ENCODE measurements around the gene CLDN20.

CLDN20 gene

GRCh38 chr6:155314092-155314772 lies 50.4 kb downstream of the CLDN20 start, which contains the start of gene TFB1M:
Gene TFB1M (minus strand): TSS chr6:155314484. CDS start chr6:155314428, 56 bp downstream.
- peak; percentile 100 for DNase-seq

GRCh38 chr6:155314773-155315515 lies 51.1 kb downstream of the CLDN20 start:
- peak; percentile 87 for DNase-seq

- DNase-seq, result no peak
These were observed 51.7 kb downstream of the CLDN20 start for GRCh38 chr6:155315516-155315871.

- no peak for DNase-seq
These were observed 52.6 kb downstream of the CLDN20 start for GRCh38 chr6:155316419-155316818.

- DNase-seq, result no peak
These were observed 53.4 kb downstream of the CLDN20 start for GRCh38 chr6:155317186-155317585.

- no peak for DNase-seq
These were observed 56.1 kb downstream of the CLDN20 start for GRCh38 chr6:155319902-155320301.

GRCh38 chr6:155324172-155324571 lies 60.4 kb downstream of the CLDN20 start:
- no peak for DNase-seq

GRCh38 chr6:155324993-155325392 lies 61.2 kb downstream of the CLDN20 start:
- DNase-seq, result no peak

GRCh38 chr6:155325700-155326516 lies 62.1 kb downstream of the CLDN20 start:
- DNase-seq, result no peak
